HEK293 (cell line): Measurements from ENCODE around the gene CIC.
A peak's percentile ranks its signal among the peaks of the same experiment; 100 is the strongest.

Experiments used
- CTCF ChIA-PET: fragments of 350-600 bp; formaldehyde crosslinking; extraction: SDS; loops from one replicate; lab custom pipeline; 2021; ENCODE audit warnings: antibody characterized with exemption; lab: Yijun Ruan, JAX
- POLR2A ChIA-PET: fragments of 300-600 bp; formaldehyde crosslinking; extraction: SDS; loops from one replicate; lab custom pipeline; 2020; ENCODE audit warnings: antibody characterized with exemption, inconsistent platforms; lab: Yijun Ruan, JAX
- H3K27ac ChIP-seq: fragments of 200-500 bp; sonication (Bioruptor generic); 2 replicates; pipeline ENCODE4 v1.5.1; 2014; ENCODE audit warnings: low read depth, low read length, control low read depth, inconsistent platforms; ENCODE audit errors: extremely low read depth
- H3K36me3 ChIP-seq, 2 experiments: fragments of 200-500 bp in 1 of 2; sonication (Bioruptor generic) in 1 of 2; 1 replicate in 1 of 2; 2 replicates in 1 of 2; pipeline ENCODE4 v1.5.1; 2014 to 2017; ENCODE audit warnings: inconsistent platforms in 2 of 2, low read length in 2 of 2; ENCODE audit not compliant: control insufficient read depth in 2 of 2, insufficient read depth in 1 of 2
- H3K4me1 ChIP-seq: fragments of 200-500 bp; sonication (Bioruptor generic); 2 replicates; pipeline ENCODE4 v1.5.1; 2014; ENCODE audit warnings: mild to moderate bottlenecking, low read length, inconsistent platforms; ENCODE audit not compliant: control insufficient read depth, insufficient read depth
- H3K4me3 ChIP-seq: 2 replicates; pipeline ENCODE4 v1.5.1; 2011; ENCODE audit warnings: low read depth, mild to moderate bottlenecking, control low read depth, low read length, moderate library complexity
- H3K9me3 ChIP-seq: fragments of 200-500 bp; sonication (Bioruptor generic); 2 replicates; pipeline ENCODE4 v1.5.1; 2014; ENCODE audit warnings: low read depth, low read length, inconsistent platforms; ENCODE audit not compliant: control insufficient read depth, insufficient read depth
- AEBP2 ChIP-seq: fragments of 450-650 bp; formaldehyde crosslinking; IDR thresholded peaks from 2 replicates; pipeline ENCODE4 v1.5.1; 2016; ENCODE audit warnings: missing biosample characterization, missing genetic modification characterization, borderline replicate concordance
- ATF2 ChIP-seq: fragments of 450-650 bp; formaldehyde crosslinking; IDR thresholded peaks from 2 replicates; pipeline ENCODE4 v1.5.1; 2016; ENCODE audit warnings: missing biosample characterization, missing genetic modification characterization, low read depth
- CTCF ChIP-seq: fragments of 450-650 bp; formaldehyde crosslinking; IDR thresholded peaks from 2 replicates; pipeline ENCODE4 v1.5.1; 2016; ENCODE audit warnings: missing biosample characterization, missing genetic modification characterization
- FEZF1 ChIP-seq: fragments of 450-650 bp; formaldehyde crosslinking; IDR thresholded peaks from 2 replicates; pipeline ENCODE4 v1.5.1; 2016; ENCODE audit warnings: missing biosample characterization, missing genetic modification characterization
- HOXA7 ChIP-seq: sonication (generic); formaldehyde crosslinking; IDR thresholded peaks from 2 replicates; pipeline ENCODE4 v1.8.1; 2022; ENCODE audit warnings: missing genetic modification reagents, borderline replicate concordance
- SCRT2 ChIP-seq: fragments of 450-650 bp; formaldehyde crosslinking; IDR thresholded peaks from 2 replicates; pipeline ENCODE4 v1.5.1; 2016; ENCODE audit warnings: missing biosample characterization, missing genetic modification characterization
- ZBTB21 ChIP-seq: fragments of 450-650 bp; formaldehyde crosslinking; IDR thresholded peaks from 2 replicates; pipeline ENCODE4 v1.5.1; 2017; ENCODE audit warnings: missing biosample characterization, missing genetic modification characterization
- ZBTB49 ChIP-seq: fragments of 450-650 bp; formaldehyde crosslinking; IDR thresholded peaks from 2 replicates; pipeline ENCODE4 v1.5.1; 2016; ENCODE audit warnings: missing biosample characterization, missing genetic modification characterization, low read depth
- ZFP37 ChIP-seq: fragments of 450-650 bp; formaldehyde crosslinking; IDR thresholded peaks from 2 replicates; pipeline ENCODE4 v1.5.1; 2016; ENCODE audit warnings: missing biosample characterization, missing genetic modification characterization
- ZNF10 ChIP-seq: fragments of 450-650 bp; formaldehyde crosslinking; IDR thresholded peaks from 2 replicates; pipeline ENCODE4 v1.5.1; 2017; ENCODE audit warnings: missing biosample characterization, missing genetic modification characterization
- ZNF302 ChIP-seq: fragments of 450-650 bp; formaldehyde crosslinking; IDR thresholded peaks from 2 replicates; pipeline ENCODE4 v1.5.1; 2016; ENCODE audit warnings: missing biosample characterization, missing genetic modification characterization, low read depth
- ZNF335 ChIP-seq: fragments of 450-650 bp; formaldehyde crosslinking; conservative IDR thresholded peaks from 2 replicates; pipeline ENCODE4 v1.5.1; 2016; ENCODE audit warnings: missing biosample characterization, missing genetic modification characterization
- ZNF350 ChIP-seq: fragments of 450-650 bp; formaldehyde crosslinking; IDR thresholded peaks from 2 replicates; pipeline ENCODE4 v1.5.0; 2017; ENCODE audit warnings: missing biosample characterization, mild to moderate bottlenecking, missing genetic modification characterization
- ZNF404 ChIP-seq: fragments of 450-650 bp; formaldehyde crosslinking; IDR thresholded peaks from 2 replicates; pipeline ENCODE4 v1.5.1; 2017; ENCODE audit warnings: missing biosample characterization, missing genetic modification characterization
- ZNF660 ChIP-seq: fragments of 450-650 bp; IDR thresholded peaks from 2 replicates; pipeline ENCODE4 v1.5.1; 2018; ENCODE audit warnings: missing biosample characterization, mild to moderate bottlenecking, missing genetic modification characterization
- ZNF692 ChIP-seq: fragments of 450-650 bp; formaldehyde crosslinking; IDR thresholded peaks from 2 replicates; pipeline ENCODE4 v1.5.1; 2016; ENCODE audit warnings: missing biosample characterization, missing genetic modification characterization
- ZNF701 ChIP-seq: fragments of 450-650 bp; formaldehyde crosslinking; IDR thresholded peaks from 2 replicates; pipeline ENCODE4 v1.5.1; 2016; ENCODE audit warnings: missing biosample characterization, missing genetic modification characterization
- ZSCAN30 ChIP-seq: fragments of 450-650 bp; IDR thresholded peaks from 2 replicates; pipeline ENCODE4 v1.5.1; 2018; ENCODE audit warnings: missing biosample characterization, mild to moderate bottlenecking, missing genetic modification characterization, moderate library complexity
- ZSCAN5A ChIP-seq: fragments of 450-650 bp; formaldehyde crosslinking; IDR thresholded peaks from 2 replicates; pipeline ENCODE4 v1.5.1; 2016; ENCODE audit warnings: missing biosample characterization, missing genetic modification characterization

Gene CIC

GRCh38 chr19:42309686-42310085 is 40.6 kb downstream of the CIC start (continued):
- TF ChIP-seq FEZF1 (tag by site-specific recombination), result no peak
- no peak for TF ChIP-seq ZNF350 (tag by site-specific recombination)
- TF ChIP-seq ZNF692 (tag by site-specific recombination), result no peak
- TF ChIP-seq ZNF10 (tag by site-specific recombination), result no peak
- TF ChIP-seq ZSCAN5A (tag by site-specific recombination), result no peak
- no peak for TF ChIP-seq ZBTB49 (tag by site-specific recombination)
- no peak for TF ChIP-seq ZSCAN30 (tag by site-specific recombination)
- no peak for TF ChIP-seq HOXA7 (CRISPR knock-in tag)
- TF ChIP-seq AEBP2 (tag by site-specific recombination), result no peak

GRCh38 chr19:42311657-42312056 is 42.6 kb downstream of the CIC start:
- H3K4me1 ChIP-seq, result no peaks in the 10 kb centered on the region; the same call in 1 of the 2 replicates
- ChIA-PET CTCF (interaction anchor here (0.6 to 2.3 kb wide), 9 partner anchors 13 to 198 kb away, joined by 3 to 10 read pairs (median 3); no protein-coding TSS in a partner anchor), POLR2A (no interaction called here)
- no peaks in the 10 kb centered on the region for H3K9me3 ChIP-seq
- H3K36me3 ChIP-seq, result no peaks in the 10 kb centered on the region
- H3K27ac ChIP-seq, result no peak overlapping the region
- H3K4me3 ChIP-seq, result no peak overlapping the region
- TF ChIP-seq ZNF701 (tag by site-specific recombination) (no peak), SCRT2 (no peak), ZNF660 (no peak), ATF2 (tag by site-specific recombination) (no peak), ZNF404 (tag by site-specific recombination) (no peak), CTCF (tag by site-specific recombination) (peak; percentile 24; the same call in 1 of the 2 replicates), ZBTB21 (no peak), ZNF335 (tag by site-specific recombination) (0 out of 2 replicates have a peak, but pooled peaks have one; percentile 18), ZFP37 (tag by site-specific recombination) (no peak), ZNF302 (no peak)
